Suprapubic skin (tissue), 4 donors: ENCODE measurements around the gene RPTOR.

Experiments
- CTCF ChIP-seq, 2 donors: fragments of 200-600 bp in 1 of 2; fragments of 450-650 bp in 1 of 2; sonication (generic) in 1 of 2; IDR thresholded peaks; one replicate each; pipeline ENCODE4 v1.5.1; 2016 to 2019; ENCODE audit warnings: antibody characterized with exemption in 2 of 2, mild to moderate bottlenecking in 1 of 2, moderate library complexity in 1 of 2
- EP300 ChIP-seq: sonication (generic); formaldehyde crosslinking; IDR thresholded peaks from one replicate; pipeline ENCODE4 v1.6.1; 2017; ENCODE audit warnings: antibody characterized with exemption
- POLR2A ChIP-seq, 2 donors: fragments of 450-650 bp; IDR thresholded peaks; one replicate each; pipeline ENCODE4 v1.6.1; 2017; ENCODE audit warnings: antibody characterized with exemption in 2 of 2, mild to moderate bottlenecking in 2 of 2, moderate library complexity in 2 of 2
- POLR2AphosphoS5 ChIP-seq, 3 donors: sonication (generic); formaldehyde crosslinking; IDR thresholded peaks; one replicate each; pipeline ENCODE4 v1.6.1; 2017; ENCODE audit warnings: antibody characterized with exemption in 3 of 3

GRCh38 chr17:80504686-80505413, 39.8 kb upstream of the RPTOR start:
- TF ChIP-seq CTCF (IDR thresholded peaks at IDR 0.05) (no peak), POLR2AphosphoS5 (IDR thresholded peaks at IDR 0.05) (no peak), POLR2A (IDR thresholded peaks at IDR 0.05) (no peak), EP300 (no peak)
